GM06990 (cell line): ENCODE results near the gene TBCD.

Experiments used
- DNase-seq: peaks from one replicate; pipeline ENCODE4 v3.0.0-alpha.2; 2011; ENCODE audit not compliant: insufficient read length; ENCODE audit errors: extremely low read depth
- H3K27me3 ChIP-seq: replicated peaks from 2 replicates; pipeline ENCODE4 v1.6.0; 2011; ENCODE audit warnings: low read length; ENCODE audit not compliant: control insufficient read depth, insufficient read depth
- H3K36me3 ChIP-seq: 2 replicates; pipeline ENCODE4 v1.5.1; 2011; ENCODE audit warnings: low read length; ENCODE audit not compliant: control insufficient read depth, insufficient read depth
- H3K4me3 ChIP-seq: replicated peaks from 2 replicates; pipeline ENCODE4 v1.5.1; 2011; ENCODE audit warnings: low read depth, mild to moderate bottlenecking, control low read depth, low read length
- TF ChIP-seq, protein P1 (sequence below): IDR thresholded peaks from 2 replicates; pipeline ENCODE4 v1.5.1; 2011; ENCODE audit warnings: low read length, control low read depth, mild to moderate bottlenecking, inconsistent platforms; ENCODE audit not compliant: insufficient read depth, poor library complexity, severe bottlenecking

TBCD gene

DNA sequence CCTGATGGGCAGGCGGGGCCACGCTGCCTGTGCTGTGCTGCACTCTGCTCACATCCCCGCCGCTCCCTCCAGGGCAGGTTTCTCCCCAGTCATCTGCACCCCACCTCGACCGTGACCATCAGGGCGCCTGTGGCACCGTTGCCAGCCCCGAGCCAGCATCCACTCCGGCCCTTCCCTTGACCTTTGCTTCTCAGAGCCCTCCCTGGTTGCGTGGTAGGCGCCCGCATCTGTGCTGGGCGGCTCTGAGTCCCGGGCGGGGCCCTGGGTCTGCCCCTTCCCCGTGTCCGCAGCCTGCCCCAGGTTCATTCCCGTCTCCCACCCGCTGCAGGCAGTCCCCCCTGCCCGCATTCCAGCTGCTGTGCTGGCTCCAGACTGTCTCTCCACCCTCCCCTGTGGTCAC, 54.8 kb downstream of the TBCD start:
- Histone ChIP-seq H3K4me3 (no peak overlapping the region), H3K36me3 (peaks cover 8% of the 10 kb centered on the region), H3K27me3 (no peaks in the 10 kb centered on the region)
- TF ChIP-seq, protein P1, sequence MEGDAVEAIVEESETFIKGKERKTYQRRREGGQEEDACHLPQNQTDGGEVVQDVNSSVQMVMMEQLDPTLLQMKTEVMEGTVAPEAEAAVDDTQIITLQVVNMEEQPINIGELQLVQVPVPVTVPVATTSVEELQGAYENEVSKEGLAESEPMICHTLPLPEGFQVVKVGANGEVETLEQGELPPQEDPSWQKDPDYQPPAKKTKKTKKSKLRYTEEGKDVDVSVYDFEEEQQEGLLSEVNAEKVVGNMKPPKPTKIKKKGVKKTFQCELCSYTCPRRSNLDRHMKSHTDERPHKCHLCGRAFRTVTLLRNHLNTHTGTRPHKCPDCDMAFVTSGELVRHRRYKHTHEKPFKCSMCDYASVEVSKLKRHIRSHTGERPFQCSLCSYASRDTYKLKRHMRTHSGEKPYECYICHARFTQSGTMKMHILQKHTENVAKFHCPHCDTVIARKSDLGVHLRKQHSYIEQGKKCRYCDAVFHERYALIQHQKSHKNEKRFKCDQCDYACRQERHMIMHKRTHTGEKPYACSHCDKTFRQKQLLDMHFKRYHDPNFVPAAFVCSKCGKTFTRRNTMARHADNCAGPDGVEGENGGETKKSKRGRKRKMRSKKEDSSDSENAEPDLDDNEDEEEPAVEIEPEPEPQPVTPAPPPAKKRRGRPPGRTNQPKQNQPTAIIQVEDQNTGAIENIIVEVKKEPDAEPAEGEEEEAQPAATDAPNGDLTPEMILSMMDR: no peak
- no peak for DNase-seq

GRCh38 chr17:82807101-82807500, 55.2 kb downstream of the TBCD start:
- TF ChIP-seq, protein P1: no peak
- no peak for DNase-seq
- Histone ChIP-seq H3K27me3 (no peaks in the 10 kb centered on the region), H3K4me3 (no peak overlapping the region), H3K36me3 (peaks cover 6% of the 10 kb centered on the region)

GRCh38 chr17:82807562-82807961, 55.7 kb downstream of the TBCD start:
- Histone ChIP-seq H3K4me3 (no peak overlapping the region), H3K27me3 (no peaks in the 10 kb centered on the region), H3K36me3 (peaks cover 6% of the 10 kb centered on the region)
- TF ChIP-seq, protein P1: no peak
- DNase-seq: no peak

DNA sequence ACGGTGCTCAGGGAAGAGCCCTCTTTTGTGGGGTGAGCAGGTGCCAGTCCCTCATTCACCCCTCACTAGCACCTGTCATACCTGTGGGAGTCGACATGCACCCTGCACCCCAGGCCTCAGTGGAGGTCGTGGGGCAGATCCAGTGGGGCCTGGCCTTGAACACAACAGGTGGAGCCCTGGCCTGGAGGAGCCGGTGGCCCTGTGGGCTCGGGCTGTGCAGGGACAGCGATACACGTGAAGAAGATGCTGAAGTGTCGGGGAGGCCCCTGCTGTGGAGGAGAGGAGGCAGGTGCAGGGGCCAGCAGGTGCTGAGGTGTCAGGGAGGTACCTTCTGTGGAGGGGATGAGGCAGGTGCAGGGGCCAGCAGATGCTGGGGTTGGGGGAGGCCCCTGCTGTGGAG, 56.1 kb downstream of the TBCD start:
- Histone ChIP-seq H3K4me3 (no peak overlapping the region), H3K27me3 (no peaks in the 10 kb centered on the region), H3K36me3 (peaks cover 6% of the 10 kb centered on the region)
- TF ChIP-seq, protein P1: no peak
- no peak for DNase-seq

- no peak for DNase-seq
- Histone ChIP-seq H3K4me3 (no peak overlapping the region), H3K27me3 (no peaks in the 10 kb centered on the region), H3K36me3 (peaks cover 6% of the 10 kb centered on the region)
- TF ChIP-seq, protein P1: no peak
Observed at GRCh38 chr17:82808921-82809905, 57.3 kb downstream of the TBCD start.
